Neuronal stem cell (in vitro differentiated cells): ENCODE results near the gene FCN3.
A peak's percentile ranks its signal among the peaks of the same experiment; 100 is the strongest.

ENCODE experiments used
- DNase-seq: peaks from one replicate; pipeline ENCODE4 v3.0.0-alpha.2; 2013; ENCODE audit warnings: low spot score
- H2AFZ ChIP-seq: one replicate; pipeline ENCODE4 v1.6.1; 2013; ENCODE audit warnings: mild to moderate bottlenecking, low read length, inconsistent platforms
- H2AK5ac ChIP-seq: 2 replicates; pipeline ENCODE4 v1.6.1; 2013; ENCODE audit warnings: low read depth, mild to moderate bottlenecking, inconsistent platforms, low read length, moderate library complexity, mixed read lengths
- H2BK120ac ChIP-seq: 2 replicates; pipeline ENCODE4 v1.6.1; 2013; ENCODE audit warnings: low read depth, mild to moderate bottlenecking, inconsistent platforms, low read length, moderate library complexity, mixed read lengths
- H2BK12ac ChIP-seq: one replicate; pipeline ENCODE4 v1.6.1; 2013; ENCODE audit warnings: low read length, inconsistent platforms
- H2BK15ac ChIP-seq: 2 replicates; pipeline ENCODE4 v1.6.1; 2013; ENCODE audit warnings: mild to moderate bottlenecking, low read length, inconsistent platforms, mixed read lengths
- H2BK5ac ChIP-seq: one replicate; pipeline ENCODE4 v1.6.1; 2013; ENCODE audit warnings: inconsistent platforms, mild to moderate bottlenecking, low read length, moderate library complexity
- H3K14ac ChIP-seq: one replicate; pipeline ENCODE4 v1.6.1; 2013; ENCODE audit warnings: low read length, inconsistent platforms
- H3K18ac ChIP-seq: 2 replicates; pipeline ENCODE4 v1.6.1; 2013; ENCODE audit warnings: low read length, inconsistent platforms
- H3K23ac ChIP-seq: 2 replicates; pipeline ENCODE4 v1.6.1; 2013; ENCODE audit warnings: low read depth, mild to moderate bottlenecking, mixed read lengths, low read length, inconsistent platforms; ENCODE audit not compliant: poor library complexity
- H3K27ac ChIP-seq: replicated peaks from 3 replicates; pipeline ENCODE4 v1.5.1; 2013; ENCODE audit warnings: low read length, inconsistent platforms
- H3K27me3 ChIP-seq, 3 experiments: 2 replicates each; pipeline ENCODE4 v1.6.1; 2013; ENCODE audit warnings: low read length in 3 of 3, mild to moderate bottlenecking in 2 of 3, inconsistent platforms in 1 of 3, low read depth in 1 of 3, mixed read lengths in 1 of 3, moderate library complexity in 1 of 3; ENCODE audit not compliant: control insufficient read depth in 3 of 3, insufficient read depth in 3 of 3
- H3K36me3 ChIP-seq, 2 donors: replicated peaks in 1 of 2; 2 replicates each; pipeline ENCODE4 v1.6.1; 2013; ENCODE audit warnings: low read length in 2 of 2; ENCODE audit not compliant: control insufficient read depth in 2 of 2, insufficient read depth in 2 of 2
- H3K4ac ChIP-seq: 2 replicates; pipeline ENCODE4 v1.6.1; 2013; ENCODE audit warnings: inconsistent platforms, mild to moderate bottlenecking, low read length, moderate library complexity
- H3K4me1 ChIP-seq, 2 donors: 1 replicate in 1 of 2; 2 replicates in 1 of 2; pipeline ENCODE4 v1.6.1; 2013; ENCODE audit warnings: low read length in 2 of 2, low read depth in 1 of 2; ENCODE audit not compliant: control insufficient read depth in 2 of 2, insufficient read depth in 1 of 2
- H3K4me2 ChIP-seq: one replicate; pipeline ENCODE4 v1.6.1; 2013; ENCODE audit warnings: mild to moderate bottlenecking, low read length, inconsistent platforms; ENCODE audit not compliant: insufficient read depth, poor library complexity, severe bottlenecking
- H3K4me3 ChIP-seq, 2 donors: 2 replicates each; pipeline ENCODE4 v1.5.1; 2013; ENCODE audit warnings: low read length in 2 of 2, mild to moderate bottlenecking in 2 of 2, inconsistent platforms in 1 of 2, moderate library complexity in 1 of 2
- H3K79me1 ChIP-seq: one replicate; pipeline ENCODE4 v1.6.1; 2013; ENCODE audit warnings: low read depth, mild to moderate bottlenecking, inconsistent platforms, low read length, moderate library complexity
- H3K9ac ChIP-seq: one replicate; pipeline ENCODE4 v1.6.1; 2013; ENCODE audit warnings: mild to moderate bottlenecking, low read depth, low read length, inconsistent platforms; ENCODE audit not compliant: poor library complexity
- H3K9me3 ChIP-seq, 2 donors: replicated peaks in 1 of 2; 2 replicates each; pipeline versions ENCODE3 to v1.6.1; 2013; ENCODE audit warnings: low read length in 2 of 2, mild to moderate bottlenecking in 2 of 2, inconsistent platforms in 1 of 2, low read depth in 1 of 2, mixed read lengths in 1 of 2, moderate library complexity in 1 of 2; ENCODE audit not compliant: control insufficient read depth in 2 of 2, insufficient read depth in 1 of 2
- H4K8ac ChIP-seq: one replicate; pipeline ENCODE4 v1.6.1; 2013; ENCODE audit warnings: low read depth, mild to moderate bottlenecking, inconsistent platforms, low read length, moderate library complexity
- H4K91ac ChIP-seq: one replicate; pipeline ENCODE4 v1.6.1; 2013; ENCODE audit warnings: low read length, low read depth, mild to moderate bottlenecking, inconsistent platforms; ENCODE audit not compliant: poor library complexity
- WGBS, 2 donors: extraction: QIAGEN DNeasy Blood & Tissue Kit; methylation state at CpG; one replicate each; pipeline ENCODE4 v1.1.7; 2013; ENCODE audit warnings: missing lambda C conversion rate in 2 of 2, mixed read lengths in 1 of 2; ENCODE audit not compliant: insufficient read length in 2 of 2, insufficient replicate concordance in 1 of 2; ENCODE audit errors: extremely low coverage in 2 of 2; 5-methylcytosine and 5-hydroxymethylcytosine counted together

Gene FCN3

GRCh38 chr1:27339213-27339612, 35.4 kb downstream of the FCN3 start:
- peaks cover 37 to 40% of the 10 kb centered on the region in 2 donors for H3K4me1 ChIP-seq
- H3K27ac ChIP-seq: peak overlapping the region; percentile 55
- H2BK5ac ChIP-seq: peak overlapping the region; percentile 79
- H2BK15ac ChIP-seq: peak overlapping the region; percentile 62
- peaks cover 10 to 28% of the 10 kb centered on the region in 2 donors for H3K36me3 ChIP-seq
- H3K4me2 ChIP-seq: no peak overlapping the region
- WGBS, 2 donors: no CpG with 5 or more reads among the region's 5 CpGs
- no peak for DNase-seq
- H3K18ac ChIP-seq: peak overlapping the region; percentile 86
- H3K9ac ChIP-seq: peak overlapping the region; percentile 71
- peak overlapping the region; percentile 95 for H2AK5ac ChIP-seq
- H4K91ac ChIP-seq: no peak overlapping the region
- no peak overlapping the region for H4K8ac ChIP-seq
- H3K14ac ChIP-seq: peak overlapping the region; percentile 78
- peak overlapping the region; percentile 75 for H3K23ac ChIP-seq
- no peaks in the 10 kb centered on the region for H3K27me3 ChIP-seq
- H2AFZ ChIP-seq: peak overlapping the region; percentile 3
- no peak overlapping the region for H3K4me3 ChIP-seq
- no peaks in the 10 kb centered on the region for H3K9me3 ChIP-seq
- peak overlapping the region; percentile 17 for H3K4ac ChIP-seq
- H2BK120ac ChIP-seq: no peak overlapping the region
- H3K79me1 ChIP-seq: no peaks in the 10 kb centered on the region
- H2BK12ac ChIP-seq: peak overlapping the region; percentile 85

GRCh38 chr1:27338751-27339150, 35.9 kb downstream of the FCN3 start:
- Histone ChIP-seq H2AFZ (peak overlapping the region; percentile 3), H3K27me3 (no peaks in the 10 kb centered on the region), H2BK120ac (no peak overlapping the region), H3K23ac (peak overlapping the region; percentile 44), H3K4ac (no peak overlapping the region), H4K8ac (no peak overlapping the region), H3K4me1 (peaks cover 37 to 40% of the 10 kb centered on the region in 2 donors), H2BK5ac (peak overlapping the region; percentile 79), H2BK12ac (no peak overlapping the region), H3K14ac (no peak overlapping the region), H3K27ac (peak overlapping the region; percentile 55), H4K91ac (no peak overlapping the region), H3K9ac (no peak overlapping the region), H3K9me3 (no peaks in the 10 kb centered on the region), H2AK5ac (no peak overlapping the region), H2BK15ac (no peak overlapping the region), H3K36me3 (peaks cover 14 to 33% of the 10 kb centered on the region in 2 donors), H3K18ac (no peak overlapping the region), H3K4me2 (no peak overlapping the region), H3K4me3 (no peak overlapping the region), H3K79me1 (no peaks in the 10 kb centered on the region)
- no CpG with 5 or more reads among the region's 6 CpGs for WGBS, 2 donors
- no peak for DNase-seq

GRCh38 chr1:27336756-27337155, 37.9 kb downstream of the FCN3 start:
- no peak overlapping the region for H2BK120ac ChIP-seq
- no peak overlapping the region for H2AK5ac ChIP-seq
- H3K14ac ChIP-seq: no peak overlapping the region
- H3K36me3 ChIP-seq: peaks cover 29 to 53% of the 10 kb centered on the region in 2 donors
- H3K4me3 ChIP-seq: no peak overlapping the region
- no peak overlapping the region for H2BK5ac ChIP-seq
- no peak overlapping the region for H3K27ac ChIP-seq
- no peaks in the 10 kb centered on the region for H3K79me1 ChIP-seq
- H3K4me1 ChIP-seq: peaks cover 19 to 25% of the 10 kb centered on the region in 2 donors
- peaks cover 0 to 2% (median 0%) of the 10 kb centered on the region in 3 experiments for H3K27me3 ChIP-seq
- H3K23ac ChIP-seq: no peak overlapping the region
- H3K18ac ChIP-seq: no peak overlapping the region
- H3K4ac ChIP-seq: no peak overlapping the region
- no peak overlapping the region for H3K9ac ChIP-seq
- no peak overlapping the region for H3K4me2 ChIP-seq
- no peak overlapping the region for H4K91ac ChIP-seq
- no peak overlapping the region for H4K8ac ChIP-seq
- H2BK15ac ChIP-seq: no peak overlapping the region
- no peaks in the 10 kb centered on the region for H3K9me3 ChIP-seq
- peak overlapping the region; percentile 43 for H2BK12ac ChIP-seq
- WGBS, 2 donors: no CpG with 5 or more reads among the region's 5 CpGs
- H2AFZ ChIP-seq: no peak overlapping the region
- no peak for DNase-seq

DNA sequence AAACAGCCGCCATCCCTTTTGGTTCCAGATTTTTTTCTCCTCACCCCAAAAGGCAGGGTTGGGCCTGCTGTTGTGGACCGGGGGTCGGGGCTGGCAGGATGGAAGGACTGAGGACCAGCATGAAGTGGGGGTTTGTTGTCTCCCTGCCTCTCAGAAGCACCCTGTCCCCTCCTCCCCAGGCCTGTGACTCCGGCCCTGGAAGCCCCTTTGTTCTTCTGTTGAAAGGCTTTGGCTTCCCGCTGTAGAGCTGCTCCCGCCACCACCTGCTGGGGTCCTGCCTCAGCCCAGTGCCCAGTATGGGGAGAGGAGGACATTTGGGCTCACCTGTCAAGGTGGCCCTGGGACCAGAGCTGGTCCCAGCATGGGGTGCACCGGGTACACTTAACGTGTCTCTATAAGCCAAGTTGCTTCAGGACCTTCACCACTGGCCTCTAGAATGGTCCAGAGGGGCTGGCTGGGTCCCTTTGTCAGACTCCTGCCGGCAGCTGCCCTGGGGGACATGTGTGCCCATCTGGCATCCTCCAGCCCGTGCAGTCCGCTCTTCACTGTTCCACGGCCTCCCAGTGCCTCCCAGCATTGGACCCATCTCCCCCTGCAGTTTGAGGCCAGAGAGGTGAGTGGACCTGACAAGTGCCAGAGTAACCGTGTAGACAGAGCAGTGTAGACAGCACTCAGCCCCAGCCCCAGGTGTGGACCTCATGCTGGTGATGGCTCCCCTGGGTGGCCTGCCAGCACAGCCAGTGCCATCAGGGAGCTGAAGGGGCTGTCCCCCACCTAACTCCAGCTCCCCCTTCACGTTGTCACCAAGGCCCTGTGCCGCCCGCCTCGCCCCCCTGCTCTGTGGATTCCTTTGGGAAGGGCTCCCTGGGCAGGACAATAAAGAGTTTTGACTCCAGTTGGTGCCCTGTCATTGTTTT, 38.9 kb downstream of the FCN3 start:
- DNase-seq: no peak
- no CpG with 5 or more reads among the region's 17 CpGs for WGBS, 2 donors
- Histone ChIP-seq H3K4me3 (no peak overlapping the region), H2BK120ac (no peak overlapping the region), H3K23ac (peak overlapping the region; percentile 59), H3K9ac (no peak overlapping the region), H3K79me1 (no peaks in the 10 kb centered on the region), H2AK5ac (no peak overlapping the region), H3K14ac (no peak overlapping the region), H4K91ac (no peak overlapping the region), H2BK12ac (no peak overlapping the region), H3K27ac (no peak overlapping the region), H4K8ac (no peak overlapping the region), H3K18ac (peak overlapping the region; percentile 42), H3K4me2 (no peak overlapping the region), H2AFZ (no peak overlapping the region), H3K4ac (no peak overlapping the region), H3K36me3 (peaks cover 34 to 63% of the 10 kb centered on the region in 2 donors), H3K4me1 (peaks cover 11 to 16% of the 10 kb centered on the region in 2 donors), H3K9me3 (no peaks in the 10 kb centered on the region), H3K27me3 (peaks cover 0 to 2% (median 0%) of the 10 kb centered on the region in 3 experiments), H2BK5ac (peak overlapping the region; percentile 70), H2BK15ac (no peak overlapping the region)
